Prostate gland (tissue), 2 donors: ENCODE data around the gene GAGE12G. TPM values are rescaled to one million over a fixed set of nuclear protein-coding genes. Genes with fewer than 3 reads are reported as not detected.

ENCODE experiments used
- DNase-seq: peaks from one replicate; pipeline ENCODE4 v3.0.0-alpha.2; 2019; ENCODE audit warnings: low spot score
- H3K27ac ChIP-seq, 2 donors: fragments of 200-600 bp; sonication (generic); 2 replicates each; pipeline ENCODE4 v1.5.1; 2017 to 2019
- H3K27me3 ChIP-seq: fragments of 200-600 bp; sonication (generic); replicated peaks from 2 replicates; pipeline ENCODE4 v1.5.1; 2019; ENCODE audit not compliant: insufficient read depth
- H3K36me3 ChIP-seq, 2 donors: fragments of 200-600 bp; sonication (generic); 1 replicate in 1 of 2; 2 replicates in 1 of 2; pipeline versions ENCODE4 v1.5.1 to v1.8.1; 2017 to 2019
- H3K4me1 ChIP-seq: fragments of 200-600 bp; sonication (generic); replicated peaks from 2 replicates; pipeline ENCODE4 v1.5.1; 2019
- H3K4me3 ChIP-seq, 2 donors: fragments of 200-600 bp; sonication (generic); 2 replicates each; pipeline ENCODE4 v1.5.1; 2017 to 2019
- H3K9me3 ChIP-seq: fragments of 200-600 bp; sonication (generic); 2 replicates; pipeline ENCODE4 v1.5.1; 2017
- POLR2A ChIP-seq: fragments of 450-650 bp; IDR thresholded peaks from one replicate; pipeline ENCODE4 v1.6.1; 2016; ENCODE audit warnings: antibody characterized with exemption, mild to moderate bottlenecking
- POLR2AphosphoS5 ChIP-seq: sonication (generic); formaldehyde crosslinking; IDR thresholded peaks from one replicate; pipeline ENCODE4 v1.6.1; 2017; ENCODE audit warnings: antibody characterized with exemption
- WGBS: methylation state at CpG from one replicate; pipeline ENCODE4 v1.1.5; 2018; 5-methylcytosine and 5-hydroxymethylcytosine counted together
- intact Hi-C: fragments of 100-400 bp; cut with DNase I; formaldehyde crosslinking; loops from one replicate; pipeline ENCODE4 v1.14.2; 2022
- small RNA-seq, 2 donors: library from RNA; depleted of rRNA; stranded (forward); fragments of <200 nt; gene quantifications; one replicate each; pipeline ENCODE3, GENCODE V24; 2016
- total RNA-seq, 2 donors: library from RNA; depleted of rRNA; stranded (reverse); fragments of >200 nt; gene quantifications; one replicate each; pipeline ENCODE4 v1.1.0, GENCODE V29; 2016
- TF ChIP-seq, protein P1 (sequence below), 4 experiments: fragments of 200-600 bp in 2 of 4; fragments of 450-650 bp in 2 of 4; sonication (generic) in 2 of 4; IDR thresholded peaks; 1 replicate in 3 of 4; 2 replicates in 1 of 4; pipeline ENCODE4 v1.5.1; 2016 to 2019; ENCODE audit warnings: antibody characterized with exemption in 4 of 4, mild to moderate bottlenecking in 2 of 4, moderate library complexity in 2 of 4

Gene GAGE12G
- total RNA-seq, 2 donors from 2014 or later, result not detected

DNA sequence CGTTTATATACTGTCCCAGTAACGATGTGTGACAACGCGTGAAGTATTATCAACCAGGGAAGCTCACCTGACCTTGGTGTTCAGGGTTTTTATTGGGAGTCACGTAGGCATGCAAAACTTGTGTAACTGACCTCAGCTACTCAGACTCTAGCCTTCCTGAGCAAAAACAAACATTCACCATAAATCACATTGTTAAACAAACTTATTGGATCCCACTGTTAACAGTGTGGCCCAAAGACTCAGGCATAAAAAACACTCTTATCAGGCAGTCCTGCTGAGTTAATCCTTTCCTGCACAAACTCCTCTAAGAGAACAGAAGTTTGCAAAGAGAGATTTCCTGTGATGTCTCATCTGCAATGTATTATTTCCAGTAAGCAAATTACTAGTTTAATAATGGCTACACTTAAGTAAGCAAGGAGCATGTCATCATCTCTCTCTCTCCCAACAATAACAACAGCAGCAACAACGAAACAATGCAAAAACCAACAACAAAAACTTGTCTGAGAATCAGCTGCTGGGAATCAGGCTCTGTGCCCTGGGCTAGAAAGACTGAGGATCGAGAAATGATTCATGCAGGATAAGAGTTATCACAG, 40.6 kb downstream of the GAGE12G start:
- H3K27me3 ChIP-seq, result no peaks in the 10 kb centered on the region
- no peak for TF ChIP-seq POLR2AphosphoS5
- no peak for DNase-seq
- intact Hi-C loops, result no loop called here
- 30% methylated on average over 7 of the region's 7 CpGs for WGBS
- H3K9me3 ChIP-seq, result no peaks in the 10 kb centered on the region
- H3K4me3 ChIP-seq, result no peak overlapping the region
- H3K36me3 ChIP-seq, result no peaks in the 10 kb centered on the region
- no peaks in the 10 kb centered on the region for H3K4me1 ChIP-seq
- no peak overlapping the region for H3K27ac ChIP-seq

DNA sequence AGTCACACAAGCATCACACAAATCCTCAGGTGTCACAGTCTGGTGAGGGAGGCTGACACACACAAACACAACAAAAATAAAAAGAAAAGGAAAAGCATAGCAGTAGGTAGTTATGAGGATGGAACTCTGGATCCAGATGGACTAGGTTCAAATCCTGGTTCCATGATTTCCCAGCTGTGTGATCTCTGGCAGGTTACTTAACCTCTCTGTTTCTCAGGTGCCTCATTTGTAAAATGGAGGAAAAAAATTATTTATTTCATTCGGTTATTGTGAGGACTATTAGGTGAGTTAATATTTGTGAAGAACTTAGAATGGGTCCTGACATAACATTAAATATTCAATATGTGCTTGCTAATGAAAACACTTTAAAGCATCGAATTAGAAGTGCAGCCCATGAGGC, 48.4 kb downstream of the GAGE12G start:
- no peaks in the 10 kb centered on the region for H3K36me3 ChIP-seq
- H3K4me3 ChIP-seq, result no peak overlapping the region
- TF ChIP-seq POLR2A (no peak), POLR2AphosphoS5 (no peak)
- TF ChIP-seq, protein P1, sequence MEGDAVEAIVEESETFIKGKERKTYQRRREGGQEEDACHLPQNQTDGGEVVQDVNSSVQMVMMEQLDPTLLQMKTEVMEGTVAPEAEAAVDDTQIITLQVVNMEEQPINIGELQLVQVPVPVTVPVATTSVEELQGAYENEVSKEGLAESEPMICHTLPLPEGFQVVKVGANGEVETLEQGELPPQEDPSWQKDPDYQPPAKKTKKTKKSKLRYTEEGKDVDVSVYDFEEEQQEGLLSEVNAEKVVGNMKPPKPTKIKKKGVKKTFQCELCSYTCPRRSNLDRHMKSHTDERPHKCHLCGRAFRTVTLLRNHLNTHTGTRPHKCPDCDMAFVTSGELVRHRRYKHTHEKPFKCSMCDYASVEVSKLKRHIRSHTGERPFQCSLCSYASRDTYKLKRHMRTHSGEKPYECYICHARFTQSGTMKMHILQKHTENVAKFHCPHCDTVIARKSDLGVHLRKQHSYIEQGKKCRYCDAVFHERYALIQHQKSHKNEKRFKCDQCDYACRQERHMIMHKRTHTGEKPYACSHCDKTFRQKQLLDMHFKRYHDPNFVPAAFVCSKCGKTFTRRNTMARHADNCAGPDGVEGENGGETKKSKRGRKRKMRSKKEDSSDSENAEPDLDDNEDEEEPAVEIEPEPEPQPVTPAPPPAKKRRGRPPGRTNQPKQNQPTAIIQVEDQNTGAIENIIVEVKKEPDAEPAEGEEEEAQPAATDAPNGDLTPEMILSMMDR (IDR thresholded peaks at IDR 0.05), result no peak
- H3K27ac ChIP-seq, result no peak overlapping the region
- intact Hi-C loops, result no loop called here
- no peaks in the 10 kb centered on the region for H3K9me3 ChIP-seq
- DNase-seq, result no peak
- no peaks in the 10 kb centered on the region for H3K27me3 ChIP-seq
- WGBS, result 98% methylated on average over 2 of the region's 2 CpGs
- no peaks in the 10 kb centered on the region for H3K4me1 ChIP-seq

Small RNAs within 50 kb of the gene (small RNA-seq; reads per million reads assigned to genes)
- gene GAGE12B, result 0 reads per million in 2 donors

Other genes with a start within 250 kb of the GAGE12G start
- not detected for gene GAGE12J, start 248.4 kb upstream of the GAGE12G start, total RNA-seq
- not detected for gene GAGE13, start 238.8 kb upstream of the GAGE12G start, total RNA-seq
- not detected for gene GAGE12C, start 38.2 kb upstream of the GAGE12G start, total RNA-seq
- gene GAGE12D, start 28.7 kb upstream of the GAGE12G start, total RNA-seq, result not detected
- gene GAGE12E, start 19.1 kb upstream of the GAGE12G start, total RNA-seq, result not detected
- 1 to 10 TPM in 1 of 2 donors, not detected in 1; 2.3 TPM for gene GAGE12F, start 9.6 kb upstream of the GAGE12G start, total RNA-seq
- gene GAGE12H, start 9.5 kb downstream of the GAGE12G start, total RNA-seq, result not detected
- gene GAGE2A, start 19.1 kb downstream of the GAGE12G start, total RNA-seq, result not detected
- 1 to 10 TPM in 1 of 2 donors, not detected in 1; 9.8 TPM for gene GAGE1, start 28.6 kb downstream of the GAGE12G start, total RNA-seq
- gene PAGE1, start 125.6 kb downstream of the GAGE12G start, total RNA-seq, result 1 to 10 TPM in 1 of 2 donors, not detected in 1; 8.9 TPM